H9 (cell line): ENCODE data around the gene ARHGEF9. TPM values are rescaled to one million over a fixed set of nuclear protein-coding genes. Genes with fewer than 3 reads are reported as not detected.

Experiments
- DNase-seq: peaks from one replicate; pipeline ENCODE4 v3.0.0-alpha.2; 2017
- H2AFZ ChIP-seq: one replicate; pipeline ENCODE4 v1.6.1; 2013; ENCODE audit warnings: mild to moderate bottlenecking, low read length, control low read depth, moderate library complexity
- H2AK5ac ChIP-seq: 2 replicates; pipeline ENCODE4 v1.6.1; 2013; ENCODE audit warnings: low read length, control low read depth, mixed read lengths; ENCODE audit not compliant: insufficient read length
- H2BK120ac ChIP-seq: one replicate; pipeline ENCODE4 v1.6.1; 2013; ENCODE audit warnings: low read depth, mild to moderate bottlenecking, low read length, control low read depth, inconsistent platforms; ENCODE audit not compliant: poor library complexity, severe bottlenecking
- H2BK12ac ChIP-seq: 2 replicates; pipeline ENCODE4 v1.6.1; 2013; ENCODE audit warnings: low read length, control low read depth, mixed read lengths, low read depth; ENCODE audit not compliant: insufficient read length
- H2BK15ac ChIP-seq: 2 replicates; pipeline ENCODE4 v1.6.1; 2013; ENCODE audit warnings: low read depth, low read length, control low read depth
- H2BK20ac ChIP-seq: one replicate; pipeline ENCODE4 v1.6.1; 2013; ENCODE audit warnings: low read depth, mild to moderate bottlenecking, low read length, control low read depth, inconsistent platforms; ENCODE audit not compliant: poor library complexity, severe bottlenecking
- H2BK5ac ChIP-seq: 2 replicates; pipeline ENCODE4 v1.6.1; 2013; ENCODE audit warnings: low read length, control low read depth, mixed read lengths; ENCODE audit not compliant: insufficient read length
- H3K14ac ChIP-seq: 2 replicates; pipeline ENCODE4 v1.6.1; 2013; ENCODE audit warnings: low read length, control low read depth; ENCODE audit not compliant: insufficient read depth
- H3K18ac ChIP-seq: 2 replicates; pipeline ENCODE4 v1.6.1; 2013; ENCODE audit warnings: low read depth, mild to moderate bottlenecking, mixed read lengths, low read length, control low read depth; ENCODE audit not compliant: insufficient read length
- H3K23ac ChIP-seq: 2 replicates; pipeline ENCODE4 v1.6.1; 2013; ENCODE audit warnings: low read length, control low read depth, mixed read lengths, low read depth; ENCODE audit not compliant: insufficient read length
- H3K23me2 ChIP-seq: 2 replicates; pipeline ENCODE4 v1.6.1; 2013; ENCODE audit warnings: low read depth, mild to moderate bottlenecking, mixed read lengths, low read length, control low read depth; ENCODE audit not compliant: insufficient read length, poor library complexity, severe bottlenecking
- H3K27ac ChIP-seq: 2 replicates; pipeline ENCODE4 v1.5.1; 2013; ENCODE audit warnings: low read length, control low read depth, mixed read lengths, low read depth; ENCODE audit not compliant: insufficient read length
- H3K27me3 ChIP-seq: 2 replicates; pipeline ENCODE4 v1.6.1; 2013; ENCODE audit warnings: low read length, control low read depth, inconsistent platforms; ENCODE audit not compliant: insufficient read depth
- H3K4ac ChIP-seq: 2 replicates; pipeline ENCODE4 v1.6.1; 2013; ENCODE audit warnings: low read depth, mild to moderate bottlenecking, control low read depth, inconsistent platforms, low read length, moderate library complexity
- H3K4me1 ChIP-seq: 2 replicates; pipeline ENCODE4 v1.6.1; 2013; ENCODE audit warnings: low read length, control low read depth, inconsistent platforms; ENCODE audit not compliant: insufficient read depth
- H3K4me2 ChIP-seq: 2 replicates; pipeline ENCODE4 v1.6.1; 2013; ENCODE audit warnings: low read length, control low read depth, mixed read lengths; ENCODE audit not compliant: insufficient read length, insufficient read depth
- H3K56ac ChIP-seq: 2 replicates; pipeline ENCODE4 v1.6.1; 2013; ENCODE audit warnings: low read depth, mild to moderate bottlenecking, mixed read lengths, low read length, control low read depth; ENCODE audit not compliant: insufficient read length
- H3K79me1 ChIP-seq: 2 replicates; pipeline ENCODE4 v1.6.1; 2013; ENCODE audit warnings: low read depth, mild to moderate bottlenecking, moderate library complexity, low read length, control low read depth, inconsistent platforms; ENCODE audit not compliant: insufficient read depth, poor library complexity, severe bottlenecking
- H3K79me2 ChIP-seq: 2 replicates; pipeline ENCODE4 v1.6.1; 2013; ENCODE audit warnings: low read length, control low read depth, inconsistent platforms; ENCODE audit not compliant: insufficient read depth
- H3K9ac ChIP-seq: 2 replicates; pipeline ENCODE4 v1.6.1; 2013; ENCODE audit warnings: low read length, control low read depth, mixed read lengths; ENCODE audit not compliant: insufficient read length; ENCODE audit errors: extremely low read depth
- H3K9me3 ChIP-seq: one replicate; pipeline ENCODE4 v1.6.1; 2013; ENCODE audit warnings: low read depth, low read length, inconsistent platforms; ENCODE audit not compliant: control insufficient read depth
- H3T11ph ChIP-seq: one replicate; pipeline ENCODE4 v1.6.1; 2013; ENCODE audit warnings: mild to moderate bottlenecking, low read length, control low read depth, inconsistent platforms
- H4K20me1 ChIP-seq: one replicate; pipeline ENCODE4 v1.6.1; 2013; ENCODE audit not compliant: control insufficient read depth, insufficient read length, insufficient read depth
- H4K5ac ChIP-seq: 2 replicates; pipeline ENCODE4 v1.6.1; 2013; ENCODE audit warnings: low read depth, mild to moderate bottlenecking, mixed read lengths, low read length, control low read depth; ENCODE audit not compliant: insufficient read length
- H4K8ac ChIP-seq: replicated peaks from 2 replicates; pipeline ENCODE4 v1.6.1; 2013; ENCODE audit warnings: low read length, control low read depth, mixed read lengths, low read depth; ENCODE audit not compliant: insufficient read length
- H4K91ac ChIP-seq: 2 replicates; pipeline ENCODE4 v1.6.1; 2013; ENCODE audit warnings: low read depth, mild to moderate bottlenecking, moderate library complexity, mixed read lengths, low read length, control low read depth; ENCODE audit not compliant: insufficient read length
- H3K27ac Mint-ChIP-seq, 3 experiments: 2 replicates in 2 of 3; 3 replicates in 1 of 3; pipeline ENCODE4 v1.8.0; 2020 to 2021; ENCODE audit warnings: mixed read lengths in 3 of 3, mild to moderate bottlenecking in 1 of 3, moderate library complexity in 1 of 3
- H3K27me3 Mint-ChIP-seq: 2 replicates; pipeline ENCODE4 v1.8.0; 2021; ENCODE audit warnings: low read depth, mild to moderate bottlenecking, moderate library complexity, mixed read lengths
- H3K36me3 Mint-ChIP-seq, 3 experiments: 2 replicates in 2 of 3; 3 replicates in 1 of 3; pipeline ENCODE4 v1.8.0; 2020 to 2021; ENCODE audit warnings: low read depth in 3 of 3, mixed read lengths in 3 of 3; ENCODE audit not compliant: insufficient read depth in 1 of 3
- H3K4me1 Mint-ChIP-seq, 2 experiments: 2 replicates each; pipeline ENCODE4 v1.8.0; 2020; ENCODE audit warnings: mixed read lengths in 2 of 2
- H3K4me3 Mint-ChIP-seq, 2 experiments: 2 replicates in 1 of 2; 3 replicates in 1 of 2; pipeline ENCODE4 v1.8.0; 2020 to 2021; ENCODE audit warnings: mild to moderate bottlenecking in 2 of 2, mixed read lengths in 2 of 2, moderate library complexity in 1 of 2
- H3K9me3 Mint-ChIP-seq, 2 experiments: 2 replicates in 1 of 2; 3 replicates in 1 of 2; pipeline ENCODE4 v1.8.0; 2020; ENCODE audit warnings: mild to moderate bottlenecking in 2 of 2, mixed read lengths in 2 of 2, moderate library complexity in 1 of 2
- CTCF ChIP-seq: fragments of 200-600 bp; sonication (generic); conservative IDR thresholded peaks from 3 replicates; pipeline ENCODE4 v1.8.0; 2021; ENCODE audit warnings: antibody characterized with exemption, mild to moderate bottlenecking
- WGBS: extraction: QIAGEN DNeasy Blood & Tissue Kit; methylation state at CpG from one replicate; pipeline ENCODE4 v1.1.7; 2013; ENCODE audit warnings: missing lambda C conversion rate, low lambda C conversion rate, mixed read lengths; ENCODE audit not compliant: insufficient read length; ENCODE audit errors: extremely low coverage; 5-methylcytosine and 5-hydroxymethylcytosine counted together
- total RNA-seq: library from RNA; stranded (reverse); gene quantifications from 2 replicates; pipeline ENCODE4 v1.2.1, GENCODE V29; 2021

The ARHGEF9 gene
- total RNA-seq, 1 experiment from 2014 or later: 26.4 TPM

DNA sequence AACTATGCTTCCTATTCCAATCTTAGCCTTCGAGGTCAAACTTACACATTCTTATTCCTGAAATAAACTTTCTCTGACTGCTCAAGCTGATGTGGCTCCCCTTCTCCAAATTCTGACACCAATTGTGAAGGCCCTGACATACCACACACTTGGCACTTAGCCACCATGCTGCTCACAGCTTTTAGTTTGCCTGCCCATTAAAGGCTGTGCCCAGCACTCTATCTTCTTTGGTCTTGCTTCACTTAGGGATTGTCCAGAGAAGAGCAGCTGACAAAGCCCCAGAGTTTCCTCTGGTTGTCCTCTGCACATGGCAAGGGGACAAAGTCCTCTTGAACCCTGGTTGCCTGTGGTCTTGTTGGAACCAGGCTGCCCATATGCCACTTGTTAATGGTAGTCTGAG, 126.1 kb downstream of the ARHGEF9 start:
- Histone ChIP-seq H3K27me3 (no peaks in the 10 kb centered on the region), H3K23me2 (no peaks in the 10 kb centered on the region), H3K27ac (no peak overlapping the region), H3K4me2 (no peak overlapping the region), H4K5ac (no peak overlapping the region), H4K91ac (no peak overlapping the region), H4K20me1 (no peaks in the 10 kb centered on the region), H3K79me2 (no peaks in the 10 kb centered on the region), H2BK120ac (no peak overlapping the region), H2AK5ac (no peak overlapping the region), H3K23ac (no peak overlapping the region), H2BK12ac (no peak overlapping the region), H2BK5ac (no peak overlapping the region), H3T11ph (no peak overlapping the region), H3K9ac (no peak overlapping the region), H3K56ac (no peak overlapping the region), H4K8ac (no peak overlapping the region), H3K14ac (no peak overlapping the region), H3K4ac (no peak overlapping the region), H2BK15ac (no peak overlapping the region), H3K18ac (no peak overlapping the region), H2BK20ac (no peak overlapping the region), H3K4me1 (no peaks in the 10 kb centered on the region), H2AFZ (no peak overlapping the region), H3K79me1 (no peaks in the 10 kb centered on the region), H3K9me3 (peaks cover 32% of the 10 kb centered on the region)
- Mint-ChIP-seq H3K27me3 (no peaks in the 10 kb centered on the region; the same call in 1 of the 2 replicates), H3K4me1 (no peaks in the 10 kb centered on the region), H3K4me3 (no peak overlapping the region), H3K36me3 (peaks cover 13 to 28% (median 22%) of the 10 kb centered on the region in 3 experiments), H3K27ac (no peak overlapping the region), H3K9me3 (peaks cover 53 to 56% of the 10 kb centered on the region in 2 experiments)
- no peak for TF ChIP-seq CTCF
- no peak for DNase-seq
- no CpG with 5 or more reads among the region's 1 CpG for WGBS
